Activated CD4-positive, alpha-beta T cell treated with anti-CD3 and anti-CD28 coated beads, Interleukin-2, amount 50 U/mL, for 16 hours (primary cell): ENCODE results near the gene HPSE.
"Not testable (repeated sequence)": the region's sequence is repeated elsewhere in the genome, so short reads cannot be mapped to it uniquely, and the experiment has no call there.

ENCODE experiments used
- DNase-seq: peaks from one replicate; pipeline ENCODE4 v3.0.0-alpha.2; 2020

HPSE gene

GRCh38 chr4:83281307-83281706, 53.3 kb downstream of the HPSE start:
- DNase-seq, result no peak

GRCh38 chr4:83276299-83277040, 58.2 kb downstream of the HPSE start:
- peak; percentile 57 for DNase-seq

- DNase-seq, result not testable (repeated sequence)
Observed at GRCh38 chr4:83273926-83274325, 60.7 kb downstream of the HPSE start.

- DNase-seq, result peak; percentile 77
Observed at GRCh38 chr4:83272900-83273299, 61.7 kb downstream of the HPSE start.

- DNase-seq, result no peak
Observed at GRCh38 chr4:83269256-83269655, 65.4 kb downstream of the HPSE start.

GRCh38 chr4:83268491-83268890, 66.2 kb downstream of the HPSE start:
- DNase-seq, result no peak

GRCh38 chr4:83267830-83268475, 66.7 kb downstream of the HPSE start:
- peak; percentile 71 for DNase-seq

- DNase-seq, result peak; percentile 30
Observed at GRCh38 chr4:83267121-83267829, 67.4 kb downstream of the HPSE start.

GRCh38 chr4:83266689-83267088, 68.0 kb downstream of the HPSE start:
- DNase-seq, result peak; percentile 78

GRCh38 chr4:83263106-83263505, 71.5 kb downstream of the HPSE start:
- DNase-seq, result no peak

- no peak for DNase-seq
Observed at GRCh38 chr4:83262682-83263081, 72.0 kb downstream of the HPSE start.

- DNase-seq, result no peak
Observed at GRCh38 chr4:83261307-83261706, 73.3 kb downstream of the HPSE start.

GRCh38 chr4:83259586-83259985, 75.1 kb downstream of the HPSE start:
- DNase-seq, result no peak

- DNase-seq, result no peak
Observed at GRCh38 chr4:83258461-83258860, 76.2 kb downstream of the HPSE start.

- DNase-seq, result no peak
Observed at GRCh38 chr4:83257811-83258210, 76.8 kb downstream of the HPSE start.

GRCh38 chr4:83255584-83255983, 79.1 kb downstream of the HPSE start:
- DNase-seq, result no peak

GRCh38 chr4:83252782-83253405, 81.8 kb downstream of the HPSE start:
- peak; percentile 72 for DNase-seq

GRCh38 chr4:83251447-83251830, 83.2 kb downstream of the HPSE start:
- no peak for DNase-seq

GRCh38 chr4:83250687-83251446, 83.8 kb downstream of the HPSE start:
- no peak for DNase-seq

- no peak for DNase-seq
Observed at GRCh38 chr4:83248486-83248885, 86.2 kb downstream of the HPSE start.

GRCh38 chr4:83247415-83248357, 87.0 kb downstream of the HPSE start:
- no peak for DNase-seq
